Measurements from ENCODE around the gene SPPL2C.

The SPPL2C gene

GRCh38 chr17:45844695-45845375 is at the start of gene SPPL2C:
TSS of gene SPPL2C (plus strand) at chr17:45844881. CDS start at chr17:45844907, 26 bp downstream.
- no peak for DNase-seq
- intact Hi-C loops (cut with DNase I): no loop called here

DNA sequence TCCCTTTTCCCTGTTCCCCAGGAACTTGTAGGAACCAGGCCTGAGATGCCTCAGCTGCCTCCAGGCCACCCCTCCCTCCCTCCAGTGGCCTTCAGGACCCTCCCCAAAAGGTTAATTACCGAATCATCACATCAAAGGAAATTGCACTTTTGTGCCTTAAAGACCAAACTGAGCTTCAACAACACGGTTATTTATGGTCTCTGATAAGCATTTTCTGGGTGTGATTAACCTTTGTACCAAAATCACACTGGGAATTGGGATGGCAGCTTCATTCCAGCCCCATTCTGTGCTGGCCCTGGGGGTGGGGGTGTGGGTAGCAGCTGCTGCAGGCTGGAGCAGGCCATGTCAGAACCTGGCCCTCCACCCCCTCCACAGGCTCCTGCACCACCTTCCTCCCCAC is 43.9 kb upstream of the SPPL2C start:
- DNase-seq: no peak
- intact Hi-C loops (cut with DNase I): no loop called here

DNA sequence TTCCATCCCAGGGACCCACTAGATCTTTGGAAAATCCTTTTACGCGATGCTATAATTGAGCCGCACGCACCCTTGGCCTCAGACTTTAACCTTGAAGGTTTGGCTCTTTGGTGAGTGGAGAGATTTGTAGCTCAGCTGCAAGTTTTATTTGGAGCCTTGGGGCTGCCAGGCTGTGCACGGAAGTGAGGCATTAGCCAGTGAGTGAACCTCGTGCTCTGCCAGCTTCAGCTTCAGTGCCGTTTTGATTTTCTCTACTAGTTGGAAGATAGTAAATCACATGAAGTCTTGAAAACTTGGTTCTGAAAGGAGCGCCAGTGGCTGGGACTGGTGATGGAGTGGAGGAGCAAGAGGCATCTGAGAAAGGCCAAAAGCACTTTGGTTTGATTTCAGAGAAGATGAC is 43.3 kb upstream of the SPPL2C start:
- intact Hi-C loops (cut with DNase I): no loop called here
- no peak for DNase-seq

DNA sequence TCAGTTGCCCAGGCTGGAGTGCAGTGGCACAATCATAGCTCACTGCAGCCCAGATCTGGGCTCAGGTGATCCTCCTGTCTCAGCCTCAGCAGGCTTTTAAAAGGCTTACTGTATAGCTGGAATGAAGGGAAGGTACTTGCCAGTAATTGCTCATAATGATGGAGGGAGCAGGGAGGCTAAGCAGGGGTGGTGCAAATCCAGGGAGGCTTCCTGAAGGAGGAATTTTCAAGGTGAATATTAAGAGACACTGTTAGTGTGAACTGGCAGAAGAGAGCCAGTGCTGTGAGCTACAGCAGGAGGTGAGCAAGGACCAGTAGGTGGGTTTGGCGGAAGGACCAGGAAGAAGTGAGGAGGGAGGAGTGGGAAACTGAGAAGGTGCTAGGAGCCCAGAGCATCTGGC is 35.8 kb upstream of the SPPL2C start:
- no peak for DNase-seq
- intact Hi-C loops (cut with DNase I): no loop called here

GRCh38 chr17:45809499-45809898 is 35.2 kb upstream of the SPPL2C start:
- intact Hi-C loops (cut with DNase I): no loop called here
- no peak for DNase-seq

- peak in 3 of 42 donors; percentile 18 to 57 (median 47) for DNase-seq
- intact Hi-C loops (cut with DNase I): no loop called here
Observed at GRCh38 chr17:45812102-45812501, 32.6 kb upstream of the SPPL2C start.

GRCh38 chr17:45813048-45813725 is 31.5 kb upstream of the SPPL2C start:
- intact Hi-C loops (cut with DNase I): no loop called here
- peak; percentile 50 to 90 (median 80) for DNase-seq

GRCh38 chr17:45814622-45815606 is 29.8 kb upstream of the SPPL2C start:
- intact Hi-C loops (cut with DNase I): no loop called here

DNA sequence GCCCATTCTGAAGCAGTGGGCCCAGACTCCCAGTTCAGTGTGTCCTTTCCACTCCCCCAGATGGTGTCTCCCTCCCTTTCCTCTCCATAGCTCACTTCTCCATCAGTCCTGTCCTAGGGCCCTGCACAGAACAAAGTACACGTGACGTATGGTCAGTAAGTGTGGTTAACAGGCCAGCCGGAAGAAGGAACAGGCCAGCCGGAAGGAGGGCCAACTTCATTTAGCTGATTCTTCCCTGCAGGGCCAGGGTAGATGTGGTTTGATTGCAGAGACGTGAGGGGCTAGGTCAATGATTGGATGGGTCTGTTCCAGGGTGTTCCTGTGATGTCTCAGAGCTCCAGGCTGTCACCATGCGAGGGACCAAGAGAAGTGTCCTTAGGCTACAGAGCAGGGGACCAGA is 28.9 kb upstream of the SPPL2C start:
- DNase-seq: no peak
- intact Hi-C loops (cut with DNase I): no loop called here

More at GRCh38 chr17:45814622-45815606, 29.8 kb upstream of the SPPL2C start:
- peak in 38 of 42 donors; percentile 22 to 76 (median 50) for DNase-seq

DNA sequence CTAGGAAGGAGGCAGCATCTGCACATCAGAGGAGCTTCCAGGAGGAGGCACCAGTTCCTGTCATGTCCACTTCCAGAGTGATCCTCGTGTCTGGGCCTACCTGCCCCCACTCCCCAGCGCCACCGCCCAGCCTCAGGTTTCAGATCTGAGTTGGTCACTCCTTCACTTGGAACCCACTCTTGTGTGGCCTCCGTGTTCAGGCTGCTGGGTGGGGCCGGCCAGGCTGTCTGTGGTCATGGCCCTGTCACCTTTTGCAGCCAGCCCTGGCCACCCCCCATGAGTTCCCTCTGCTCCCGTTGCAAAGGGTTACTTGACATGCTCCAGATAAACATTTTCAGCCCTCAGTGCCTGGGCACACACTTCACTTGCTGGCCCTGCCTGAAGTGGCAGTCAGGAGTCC is 26.6 kb upstream of the SPPL2C start:
- no peak for DNase-seq
- intact Hi-C loops (cut with DNase I): no loop called here

GRCh38 chr17:45818699-45819098 is 26.0 kb upstream of the SPPL2C start:
- intact Hi-C loops (cut with DNase I): no loop called here
- peak in 21 of 42 donors; percentile 22 to 72 (median 46) for DNase-seq

- intact Hi-C loops (cut with DNase I): no loop called here
- no peak for DNase-seq
Observed at GRCh38 chr17:45819632-45820031, 25.0 kb upstream of the SPPL2C start.

- intact Hi-C loops (cut with DNase I): no loop called here
- no peak for DNase-seq
Observed at GRCh38 chr17:45820052-45820780, 24.5 kb upstream of the SPPL2C start.

DNA sequence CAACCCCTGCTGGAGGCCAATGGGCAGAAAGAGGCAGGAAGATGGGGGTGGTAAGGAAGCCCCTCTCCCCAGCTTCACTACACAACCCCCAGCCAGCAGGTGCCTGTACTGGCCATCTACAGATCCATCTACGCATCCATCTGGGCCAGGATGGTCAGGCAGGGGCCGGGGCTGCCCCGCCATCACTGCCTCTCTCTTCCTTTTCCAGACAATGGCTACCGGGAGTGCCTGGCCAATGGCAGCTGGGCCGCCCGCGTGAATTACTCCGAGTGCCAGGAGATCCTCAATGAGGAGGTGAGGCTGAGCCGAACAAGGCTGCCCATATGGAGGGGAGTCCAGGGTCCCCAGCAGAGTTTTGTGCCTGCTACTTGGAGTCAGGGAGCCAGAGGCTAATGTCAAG is 23.5 kb upstream of the SPPL2C start:
- DNase-seq: no peak
- intact Hi-C loops (cut with DNase I): no loop called here

DNA sequence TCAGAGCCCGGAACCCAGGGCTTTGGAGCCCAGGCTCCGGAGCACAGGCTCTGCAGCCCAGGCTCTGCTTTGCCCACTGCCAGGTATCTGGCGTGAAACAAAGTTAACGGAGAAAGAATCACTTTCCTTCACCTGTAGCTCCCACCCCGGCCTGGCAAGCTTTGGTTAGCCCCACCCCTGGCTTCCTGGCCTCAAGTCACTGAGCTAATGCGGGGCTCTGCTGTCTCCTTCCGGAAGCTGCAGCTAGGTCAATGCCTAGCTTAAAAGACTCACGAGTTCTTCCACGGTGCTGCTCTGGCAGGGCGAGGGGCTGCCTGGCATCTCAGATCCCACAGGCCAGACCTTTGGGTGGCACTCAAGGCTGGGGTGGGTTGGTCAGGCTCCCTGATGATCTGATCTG is 21.1 kb upstream of the SPPL2C start:
- intact Hi-C loops (cut with DNase I): no loop called here

DNA sequence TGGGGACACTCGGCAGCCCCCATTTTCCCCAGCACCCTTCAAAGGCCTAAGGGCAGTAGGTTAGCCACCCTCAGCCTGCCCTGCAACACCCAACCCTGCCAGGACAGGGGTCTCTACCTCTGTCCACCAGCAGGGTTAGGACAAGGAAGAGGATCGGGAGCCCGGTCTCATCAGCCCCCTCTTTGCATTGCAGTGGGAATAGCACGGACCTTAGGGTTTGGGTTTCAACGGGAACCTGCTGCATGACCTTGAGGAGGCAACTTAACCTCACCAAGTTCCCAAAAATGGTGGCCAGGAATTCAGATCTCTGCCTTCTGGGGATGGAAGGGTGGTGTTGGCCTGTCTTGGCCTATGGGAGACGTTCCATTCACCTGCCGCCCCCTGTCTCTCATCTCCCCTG is 20.2 kb upstream of the SPPL2C start:
- intact Hi-C loops (cut with DNase I): no loop called here
- DNase-seq: no peak

More for the DNA sequence above, 21.1 kb upstream of the SPPL2C start:
- no peak for DNase-seq

- no peak for DNase-seq
Observed at GRCh38 chr17:45824901-45825492, 19.7 kb upstream of the SPPL2C start.

DNA sequence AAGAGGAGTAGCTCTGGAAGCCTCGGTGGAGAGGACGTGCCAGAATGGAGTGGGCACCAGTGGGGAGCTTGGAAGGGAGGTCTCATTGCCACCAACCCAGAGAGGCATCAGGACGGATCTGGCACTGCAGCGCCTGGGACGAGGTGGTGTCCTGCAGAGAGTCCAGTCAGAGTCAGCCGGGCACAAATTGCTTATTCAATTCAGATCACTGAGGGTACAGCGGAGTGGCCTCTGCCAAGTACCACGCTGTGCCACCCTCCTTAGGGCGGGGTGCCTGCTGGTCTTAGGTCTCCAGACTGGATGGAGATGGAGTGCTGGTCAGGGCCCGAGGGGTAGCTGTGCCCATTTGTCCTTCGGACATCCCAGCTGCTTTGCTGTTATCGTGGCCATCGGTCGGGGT is 18.9 kb upstream of the SPPL2C start:
- intact Hi-C loops (cut with DNase I): no loop called here
- DNase-seq: peak in 36 of 42 donors; percentile 37 to 93 (median 77)

More at GRCh38 chr17:45824901-45825492, 19.7 kb upstream of the SPPL2C start:
- intact Hi-C loops (cut with DNase I): no loop called here
